ENCODE measurements around the gene IL17C.

The IL17C gene

DNA sequence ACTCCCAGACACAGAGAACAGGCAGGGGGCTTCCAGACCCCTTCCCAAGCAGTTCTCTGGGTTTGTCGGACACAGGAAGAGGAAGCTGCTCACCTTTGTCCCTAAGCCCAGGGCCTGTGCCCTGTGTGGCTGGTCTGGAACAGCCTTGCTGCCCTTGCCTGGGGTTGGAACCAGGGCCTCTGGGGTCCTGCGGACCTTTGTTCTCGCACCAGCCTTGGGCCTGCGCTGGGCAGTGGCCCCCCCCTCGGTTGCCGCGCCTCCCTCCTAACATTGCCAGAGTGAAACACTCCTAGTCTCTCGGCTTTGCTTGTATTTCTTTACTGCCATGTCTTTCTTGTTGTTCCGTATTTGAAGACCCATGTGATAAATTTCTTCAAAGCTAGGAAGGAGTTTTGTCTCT is 8.5 kb upstream of the IL17C start:
- DNase-seq, result no peak

DNA sequence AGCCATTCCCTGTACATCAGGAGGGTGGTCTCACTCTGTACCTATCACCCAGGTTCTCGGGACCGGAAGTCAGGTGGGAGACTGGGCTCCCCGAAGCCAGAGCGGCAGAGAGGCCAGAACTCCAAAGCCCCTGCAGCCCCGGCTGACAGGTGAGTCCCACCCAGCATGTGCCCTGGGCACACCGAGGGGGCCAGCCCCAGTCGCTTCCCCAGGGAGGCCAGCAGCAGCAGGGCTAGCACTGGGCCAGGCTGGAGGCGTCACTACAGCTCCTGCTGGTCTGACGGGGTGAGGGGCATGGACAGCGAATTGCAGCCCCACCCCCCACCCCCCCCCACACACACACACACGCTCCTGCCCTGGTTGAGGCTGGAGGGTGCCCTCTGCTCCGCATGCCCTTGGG is 7.9 kb upstream of the IL17C start:
- no peak for DNase-seq

GRCh38 chr16:88630941-88631340 is 7.4 kb upstream of the IL17C start:
- no peak for DNase-seq

- no peak for DNase-seq
These were observed 7.0 kb upstream of the IL17C start for GRCh38 chr16:88631384-88631783.

GRCh38 chr16:88631920-88632586 is 6.3 kb upstream of the IL17C start:
- DNase-seq, result no peak

DNA sequence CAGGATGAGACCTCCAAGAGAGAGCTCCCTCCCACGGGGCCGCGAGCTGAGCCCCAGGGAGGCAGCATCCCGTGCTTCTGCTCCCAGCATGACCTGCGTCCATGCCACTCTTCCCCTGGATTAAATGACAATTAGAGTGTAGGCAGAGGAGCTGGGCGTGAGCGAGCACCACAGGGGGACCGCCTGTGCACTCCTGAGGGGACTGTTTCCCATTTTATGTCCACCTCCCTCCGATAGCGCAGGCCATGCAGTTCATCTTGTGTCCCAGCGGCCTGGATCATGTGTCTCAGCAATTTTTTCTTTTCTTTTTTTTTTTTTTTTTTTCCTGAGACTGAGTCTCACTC is 5.8 kb upstream of the IL17C start:
- DNase-seq, result no peak

DNA sequence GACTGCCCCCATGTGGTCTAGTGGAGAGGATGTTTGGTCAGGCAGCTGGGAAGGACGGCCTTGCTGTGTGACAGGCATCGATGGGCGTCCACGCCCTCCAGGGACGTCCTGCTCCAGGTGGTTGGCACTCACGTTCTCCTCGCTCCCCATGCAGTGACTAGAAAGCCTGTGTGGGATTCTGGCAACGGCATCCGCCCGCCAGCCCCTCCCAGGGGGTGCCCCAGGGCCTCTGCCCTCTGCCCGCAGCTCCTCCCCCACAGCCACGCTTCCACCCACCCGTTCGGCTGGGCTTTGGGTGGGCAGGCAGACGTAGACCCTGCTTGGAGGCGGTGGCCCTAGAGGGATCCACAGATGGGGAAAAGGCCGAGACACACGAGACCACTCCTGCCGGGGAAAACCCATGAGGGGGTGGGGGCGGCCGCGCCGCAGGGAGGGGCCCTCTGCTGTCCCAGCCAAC is 4.7 kb upstream of the IL17C start:
- DNase-seq, result no peak

DNA sequence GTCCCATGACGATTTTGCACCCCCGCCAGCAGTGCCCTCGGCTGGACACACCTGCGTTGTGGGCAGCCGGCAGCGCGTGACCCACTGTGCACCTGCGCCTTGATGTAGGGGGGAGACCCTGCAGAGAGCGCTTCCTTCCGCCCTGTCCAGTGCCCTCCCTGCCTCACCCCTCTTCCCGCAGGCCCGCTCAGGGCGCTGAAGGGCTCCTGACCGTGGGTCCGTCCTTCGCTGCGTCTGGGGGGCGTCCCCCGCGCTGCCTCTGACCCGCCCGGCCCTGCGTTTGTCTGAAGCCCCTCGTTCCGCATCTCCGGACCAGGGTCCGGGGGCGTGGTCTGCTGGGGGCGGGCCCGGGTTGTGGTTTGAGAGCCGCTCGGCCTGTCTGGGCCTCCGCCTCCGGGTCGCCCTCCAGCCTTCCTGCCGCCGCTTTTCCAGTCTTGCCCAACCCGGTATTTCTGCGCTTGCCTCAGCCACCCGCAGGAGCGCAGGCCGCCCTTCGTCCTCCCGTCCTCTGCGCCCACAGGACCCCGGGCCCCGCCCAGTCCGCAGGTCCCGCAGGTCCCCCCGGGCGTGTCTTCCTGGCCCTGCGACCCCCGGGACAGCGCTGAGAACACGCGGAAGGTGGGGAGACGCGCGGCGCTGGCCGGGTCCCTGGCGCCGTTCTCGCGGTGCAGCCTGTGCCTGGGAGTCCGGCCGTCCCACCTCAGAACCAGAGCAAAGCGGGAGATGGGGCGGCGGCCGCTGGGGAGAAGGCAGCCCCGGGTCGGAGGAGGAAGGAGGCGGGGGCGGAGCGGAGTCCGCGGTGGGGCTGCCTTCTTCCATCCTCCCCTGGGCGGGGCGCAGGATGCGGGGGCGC is 4.0 kb upstream of the IL17C start:
- no peak for DNase-seq

DNA sequence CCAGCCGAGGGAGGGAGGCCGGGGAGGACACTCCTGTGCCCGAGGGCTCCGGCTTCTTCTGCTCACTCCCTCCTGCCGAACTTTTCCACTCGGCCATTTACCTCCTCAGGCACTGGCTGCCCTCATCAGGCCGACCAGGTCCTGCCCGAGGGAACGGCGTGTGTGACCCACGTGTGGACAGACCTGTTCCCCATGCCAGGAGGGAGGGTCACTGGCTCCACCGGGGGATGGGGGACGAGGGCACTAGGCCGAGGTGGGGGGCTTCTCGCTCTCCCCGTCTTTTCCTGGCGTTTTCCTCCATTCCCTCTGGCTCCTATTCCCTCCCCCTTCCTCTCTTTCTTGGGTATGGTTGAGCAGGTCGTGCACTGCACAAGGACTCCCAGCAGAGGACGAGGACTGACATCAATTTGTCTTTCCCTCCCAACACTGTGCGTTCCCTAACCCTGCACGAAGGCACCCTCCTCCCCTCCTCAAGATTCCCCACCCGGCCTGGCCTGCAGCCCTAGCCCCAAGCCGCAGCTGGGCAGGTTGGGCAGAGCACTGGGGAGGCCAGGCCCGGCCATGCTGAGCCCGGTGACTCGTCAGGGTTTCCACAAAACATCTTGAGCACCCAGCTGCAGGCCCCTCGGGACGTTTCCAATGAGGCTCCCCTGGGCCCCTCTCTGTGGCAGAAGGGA is 3.2 kb upstream of the IL17C start:
- no peak for DNase-seq

DNA sequence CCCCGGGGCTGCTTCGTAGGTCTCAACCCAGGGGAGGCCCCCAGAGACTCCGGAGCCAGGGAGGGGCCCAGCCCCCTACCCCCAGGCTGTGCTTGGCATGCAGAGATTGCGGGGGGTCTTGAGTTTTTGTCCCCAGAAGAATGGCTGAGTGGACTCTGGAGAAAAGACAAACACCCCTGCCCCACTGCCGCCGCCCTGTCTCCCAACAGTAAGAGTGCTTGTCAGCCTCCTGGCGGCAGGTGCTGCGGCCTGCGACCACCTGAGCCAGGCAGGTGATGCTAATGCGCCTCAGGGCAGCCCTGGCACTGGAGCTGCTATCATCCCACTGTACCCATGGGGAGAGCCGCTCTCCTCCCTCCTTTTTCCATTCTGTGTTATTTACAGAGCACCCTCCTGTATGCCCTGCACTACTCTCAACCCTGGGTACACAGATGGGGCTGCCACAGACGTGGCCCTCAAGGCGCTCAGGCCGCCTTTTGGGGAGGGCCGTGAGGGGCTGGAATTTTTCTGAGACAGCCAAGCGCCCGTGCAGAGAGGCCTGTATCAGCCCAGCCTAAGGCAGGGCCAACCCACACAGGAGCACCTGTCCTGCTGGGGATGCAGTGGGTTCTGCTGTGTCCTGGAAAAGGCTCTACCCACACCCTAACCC is 2.6 kb upstream of the IL17C start:
- DNase-seq, result no peak

- no peak for DNase-seq
These were observed 1.7 kb upstream of the IL17C start for GRCh38 chr16:88636488-88637265.

DNA sequence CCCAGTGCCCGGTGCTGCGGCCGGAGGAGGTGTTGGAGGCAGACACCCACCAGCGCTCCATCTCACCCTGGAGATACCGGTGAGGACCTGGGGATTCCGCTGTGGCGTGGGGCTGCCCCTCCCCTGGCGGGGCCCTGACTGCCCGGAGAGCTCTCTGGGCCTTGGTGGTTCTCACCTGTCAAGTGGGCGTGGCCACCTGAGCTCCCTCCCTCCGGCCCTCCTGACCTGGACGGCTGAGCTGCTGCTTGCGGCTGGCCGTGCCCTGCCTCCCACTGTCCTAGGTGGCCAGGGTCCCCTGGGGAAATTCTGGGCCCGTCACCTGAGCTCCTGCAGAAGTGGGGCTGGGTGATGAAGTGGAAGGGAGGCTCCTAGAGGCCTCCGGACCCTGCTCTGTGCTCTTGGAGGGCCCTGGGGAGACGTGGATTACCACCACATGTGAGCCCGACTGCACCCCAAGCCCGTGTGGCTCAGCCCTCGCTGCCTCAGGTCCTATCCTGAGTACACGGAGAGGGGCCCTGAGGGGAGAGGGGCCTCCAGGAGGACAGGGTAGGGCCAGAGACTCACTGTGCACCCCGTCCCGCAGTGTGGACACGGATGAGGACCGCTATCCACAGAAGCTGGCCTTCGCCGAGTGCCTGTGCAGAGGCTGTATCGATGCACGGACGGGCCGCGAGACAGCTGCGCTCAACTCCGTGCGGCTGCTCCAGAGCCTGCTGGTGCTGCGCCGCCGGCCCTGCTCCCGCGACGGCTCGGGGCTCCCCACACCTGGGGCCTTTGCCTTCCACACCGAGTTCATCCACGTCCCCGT is 1.1 kb downstream of the IL17C start:
- peak; percentile 9 to 49 for DNase-seq

DNA sequence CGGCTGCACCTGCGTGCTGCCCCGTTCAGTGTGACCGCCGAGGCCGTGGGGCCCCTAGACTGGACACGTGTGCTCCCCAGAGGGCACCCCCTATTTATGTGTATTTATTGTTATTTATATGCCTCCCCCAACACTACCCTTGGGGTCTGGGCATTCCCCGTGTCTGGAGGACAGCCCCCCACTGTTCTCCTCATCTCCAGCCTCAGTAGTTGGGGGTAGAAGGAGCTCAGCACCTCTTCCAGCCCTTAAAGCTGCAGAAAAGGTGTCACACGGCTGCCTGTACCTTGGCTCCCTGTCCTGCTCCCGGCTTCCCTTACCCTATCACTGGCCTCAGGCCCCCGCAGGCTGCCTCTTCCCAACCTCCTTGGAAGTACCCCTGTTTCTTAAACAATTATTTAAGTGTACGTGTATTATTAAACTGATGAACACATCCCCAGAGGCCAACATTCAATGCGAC is 1.7 kb downstream of the IL17C start:
- DNase-seq, result no peak

- no peak for DNase-seq
These were observed 2.3 kb downstream of the IL17C start for GRCh38 chr16:88640498-88641247.

- DNase-seq, result no peak
These were observed 4.7 kb downstream of the IL17C start for GRCh38 chr16:88642881-88643643.

DNA sequence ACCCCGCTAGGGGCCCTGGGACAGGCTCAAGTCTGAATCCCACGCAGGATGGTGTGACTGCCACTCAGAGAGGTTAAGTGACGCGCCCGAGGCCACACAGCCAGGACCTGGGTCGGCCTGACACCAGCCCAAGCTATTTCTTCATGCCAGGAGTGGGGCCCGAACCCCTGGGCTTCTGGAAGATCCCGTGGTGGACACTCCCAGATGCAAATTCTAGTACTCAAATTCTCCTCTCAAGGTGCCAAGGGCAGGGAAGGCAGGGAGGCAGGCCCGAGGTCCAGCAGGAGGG is 5.2 kb downstream of the IL17C start:
- no peak for DNase-seq

GRCh38 chr16:88645455-88645854 is 7.1 kb downstream of the IL17C start:
- no peak for DNase-seq

DNA sequence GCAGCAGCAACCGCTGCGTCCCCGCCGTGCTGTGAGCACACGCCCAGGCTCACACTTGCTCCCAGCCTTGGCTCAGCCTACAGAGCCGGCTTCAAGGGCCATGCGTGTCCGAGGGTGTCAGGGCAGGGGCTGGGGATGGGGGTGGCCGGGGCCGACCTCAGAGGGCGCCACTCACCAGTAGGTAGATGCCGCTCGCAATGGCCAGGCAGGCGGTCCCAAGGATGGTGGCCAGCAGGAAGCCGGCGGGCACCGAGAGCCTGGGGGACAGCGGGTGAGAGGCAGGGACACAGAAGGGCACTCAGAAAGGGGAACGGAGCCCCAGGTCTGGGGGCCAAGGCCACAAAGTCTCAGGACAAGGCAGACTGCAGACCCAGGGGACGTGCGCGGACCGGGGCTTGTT is 7.6 kb downstream of the IL17C start:
- no peak for DNase-seq

DNA sequence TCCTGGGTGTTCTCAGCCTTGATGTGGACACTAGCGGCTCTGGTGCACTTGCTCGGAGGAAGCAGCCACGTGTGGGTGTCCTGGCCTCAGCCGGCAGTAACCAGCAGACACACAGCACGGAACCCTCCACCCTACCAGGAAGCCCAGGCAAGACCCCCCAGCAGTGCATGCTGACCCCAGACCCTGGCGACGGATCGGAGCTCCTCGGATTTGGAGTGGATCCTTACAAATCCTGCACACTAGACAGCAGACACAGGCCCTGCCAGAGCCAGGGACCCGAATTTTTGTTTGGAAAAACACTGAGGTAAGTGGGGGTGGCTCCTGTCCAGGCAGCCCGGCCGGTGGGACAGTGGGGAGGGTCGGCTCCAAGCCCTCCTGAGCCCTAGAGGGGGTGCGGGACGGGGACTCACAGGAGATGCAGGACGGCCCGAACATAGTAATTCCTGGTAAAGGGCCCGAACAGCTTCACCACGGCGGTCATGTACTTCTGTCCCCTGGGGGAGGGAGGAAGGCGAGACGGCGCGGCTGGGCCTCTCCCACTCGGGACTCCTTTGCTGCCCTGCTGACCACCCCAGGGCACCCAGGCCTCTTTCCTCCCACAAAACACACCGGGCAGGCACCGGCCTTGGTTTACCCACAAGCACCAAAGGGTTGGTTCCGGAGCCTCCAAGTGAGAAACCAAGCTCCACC is 8.1 kb downstream of the IL17C start:
- no peak for DNase-seq
